Measurements from ENCODE around the gene ADAMTS4. TPM values are rescaled to one million over a fixed set of nuclear protein-coding genes. Genes with fewer than 3 reads are reported as not detected.

The ADAMTS4 gene
- total and polyA plus RNA-seq, 9 of the 15 experiments (the other 6 are each of a cell fraction or from before 2014, with no cell fraction given): 0.07 to 3.7 (median 0.41) TPM

DNA sequence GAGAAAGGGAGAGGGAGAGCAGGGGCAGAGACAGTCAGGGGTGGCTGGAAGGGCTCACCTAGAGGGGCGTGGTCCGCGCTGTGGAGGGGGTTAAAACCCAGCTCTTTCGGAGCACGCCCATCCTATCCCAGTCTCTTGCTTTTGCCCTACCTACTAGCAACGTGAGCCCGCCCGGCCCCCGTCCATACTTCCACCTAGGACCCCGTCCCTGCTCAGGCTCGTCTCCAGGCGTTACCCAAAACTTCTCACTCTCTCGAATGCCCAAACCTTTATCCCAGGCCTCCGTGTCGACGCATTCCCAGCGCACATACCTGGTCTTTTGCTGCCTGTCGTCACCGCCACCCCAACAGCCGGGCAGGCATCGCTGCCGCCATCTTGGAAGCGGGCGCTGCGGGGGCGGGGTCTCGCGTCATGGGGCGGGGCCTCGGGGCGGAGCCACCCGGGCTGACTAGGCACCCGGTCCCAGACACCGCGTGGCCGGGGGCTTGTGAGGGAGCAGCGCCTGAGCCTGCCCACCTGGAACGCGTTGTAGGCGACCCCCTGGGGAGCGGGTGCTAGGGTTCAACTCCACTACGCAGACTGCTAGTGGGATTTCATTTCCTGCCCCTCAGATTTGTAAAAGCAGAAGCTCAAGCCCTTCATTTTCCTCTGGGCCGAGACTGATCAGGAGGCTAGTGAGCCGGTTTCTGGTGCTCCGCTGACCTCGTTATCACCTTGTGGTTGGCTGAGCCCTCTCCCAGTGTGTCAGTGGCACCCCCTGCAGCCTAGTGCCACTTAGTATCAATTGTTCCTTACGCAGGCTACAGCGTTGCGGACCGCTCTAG, 21.5 kb downstream of the ADAMTS4 start, which contains the start of gene B4GALT3 (continued):
- TF ChIP-seq, protein P1, sequence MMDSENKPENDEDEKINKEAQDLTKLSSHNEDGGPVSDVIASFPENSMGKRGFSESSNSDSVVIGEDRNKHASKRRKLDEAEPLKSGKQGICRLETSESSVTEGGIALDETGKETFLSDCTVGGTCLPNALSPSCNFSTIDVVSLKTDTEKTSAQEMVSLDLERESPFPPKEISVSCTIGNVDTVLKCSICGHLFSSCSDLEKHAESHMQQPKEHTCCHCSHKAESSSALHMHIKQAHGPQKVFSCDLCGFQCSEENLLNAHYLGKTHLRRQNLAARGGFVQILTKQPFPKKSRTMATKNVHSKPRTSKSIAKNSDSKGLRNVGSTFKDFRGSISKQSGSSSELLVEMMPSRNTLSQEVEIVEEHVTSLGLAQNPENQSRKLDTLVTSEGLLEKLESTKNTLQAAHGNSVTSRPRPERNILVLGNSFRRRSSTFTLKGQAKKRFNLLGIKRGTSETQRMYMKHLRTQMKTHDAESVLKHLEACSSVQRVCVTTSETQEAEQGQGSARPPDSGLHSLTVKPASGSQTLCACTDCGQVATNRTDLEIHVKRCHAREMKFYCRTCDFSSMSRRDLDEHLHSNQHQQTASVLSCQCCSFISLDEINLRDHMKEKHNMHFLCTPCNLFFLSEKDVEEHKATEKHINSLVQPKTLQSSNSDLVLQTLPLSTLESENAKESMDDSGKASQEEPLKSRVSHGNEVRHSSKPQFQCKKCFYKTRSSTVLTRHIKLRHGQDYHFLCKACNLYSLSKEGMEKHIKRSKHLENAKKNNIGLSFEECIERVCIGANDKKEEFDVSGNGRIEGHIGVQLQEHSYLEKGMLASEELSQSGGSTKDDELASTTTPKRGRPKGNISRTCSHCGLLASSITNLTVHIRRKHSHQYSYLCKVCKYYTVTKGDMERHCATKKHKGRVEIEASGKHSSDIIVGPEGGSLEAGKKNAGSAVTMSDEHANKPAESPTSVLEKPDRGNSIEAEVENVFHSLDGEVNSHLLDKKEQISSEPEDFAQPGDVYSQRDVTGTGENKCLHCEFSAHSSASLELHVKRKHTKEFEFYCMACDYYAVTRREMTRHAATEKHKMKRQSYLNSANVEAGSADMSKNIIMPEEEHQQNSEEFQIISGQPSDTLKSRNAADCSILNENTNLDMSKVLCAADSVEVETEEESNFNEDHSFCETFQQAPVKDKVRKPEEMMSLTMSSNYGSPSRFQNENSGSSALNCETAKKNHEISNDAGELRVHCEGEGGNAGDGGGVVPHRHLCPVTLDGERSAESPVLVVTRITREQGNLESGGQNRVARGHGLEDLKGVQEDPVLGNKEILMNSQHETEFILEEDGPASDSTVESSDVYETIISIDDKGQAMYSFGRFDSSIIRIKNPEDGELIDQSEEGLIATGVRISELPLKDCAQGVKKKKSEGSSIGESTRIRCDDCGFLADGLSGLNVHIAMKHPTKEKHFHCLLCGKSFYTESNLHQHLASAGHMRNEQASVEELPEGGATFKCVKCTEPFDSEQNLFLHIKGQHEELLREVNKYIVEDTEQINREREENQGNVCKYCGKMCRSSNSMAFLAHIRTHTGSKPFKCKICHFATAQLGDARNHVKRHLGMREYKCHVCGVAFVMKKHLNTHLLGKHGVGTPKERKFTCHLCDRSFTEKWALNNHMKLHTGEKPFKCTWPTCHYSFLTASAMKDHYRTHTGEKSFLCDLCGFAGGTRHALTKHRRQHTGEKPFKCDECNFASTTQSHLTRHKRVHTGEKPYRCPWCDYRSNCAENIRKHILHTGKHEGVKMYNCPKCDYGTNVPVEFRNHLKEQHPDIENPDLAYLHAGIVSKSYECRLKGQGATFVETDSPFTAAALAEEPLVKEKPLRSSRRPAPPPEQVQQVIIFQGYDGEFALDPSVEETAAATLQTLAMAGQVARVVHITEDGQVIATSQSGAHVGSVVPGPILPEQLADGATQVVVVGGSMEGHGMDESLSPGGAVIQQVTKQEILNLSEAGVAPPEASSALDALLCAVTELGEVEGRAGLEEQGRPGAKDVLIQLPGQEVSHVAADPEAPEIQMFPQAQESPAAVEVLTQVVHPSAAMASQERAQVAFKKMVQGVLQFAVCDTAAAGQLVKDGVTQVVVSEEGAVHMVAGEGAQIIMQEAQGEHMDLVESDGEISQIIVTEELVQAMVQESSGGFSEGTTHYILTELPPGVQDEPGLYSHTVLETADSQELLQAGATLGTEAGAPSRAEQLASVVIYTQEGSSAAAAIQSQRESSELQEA (IDR thresholded peaks at IDR 0.05; ENCODE audit: low read depth): peak; percentile 94
- TF ChIP-seq RBM22 (IDR thresholded peaks at IDR 0.05; ENCODE audit: low read depth, low read length, poor library complexity, severe bottlenecking): no peak
- TF ChIP-seq, protein P2, sequence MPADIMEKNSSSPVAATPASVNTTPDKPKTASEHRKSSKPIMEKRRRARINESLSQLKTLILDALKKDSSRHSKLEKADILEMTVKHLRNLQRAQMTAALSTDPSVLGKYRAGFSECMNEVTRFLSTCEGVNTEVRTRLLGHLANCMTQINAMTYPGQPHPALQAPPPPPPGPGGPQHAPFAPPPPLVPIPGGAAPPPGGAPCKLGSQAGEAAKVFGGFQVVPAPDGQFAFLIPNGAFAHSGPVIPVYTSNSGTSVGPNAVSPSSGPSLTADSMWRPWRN (IDR thresholded peaks at IDR 0.05; ENCODE audit: low read depth): no peak
- TF ChIP-seq HDAC6 (IDR thresholded peaks at IDR 0.05; ENCODE audit: low read depth, low read length): no peak
- TF ChIP-seq ZNF445 (CRISPR knock-in tag; IDR thresholded peaks at IDR 0.05; ENCODE audit: low read depth): no peak
- TF ChIP-seq, protein P3, sequence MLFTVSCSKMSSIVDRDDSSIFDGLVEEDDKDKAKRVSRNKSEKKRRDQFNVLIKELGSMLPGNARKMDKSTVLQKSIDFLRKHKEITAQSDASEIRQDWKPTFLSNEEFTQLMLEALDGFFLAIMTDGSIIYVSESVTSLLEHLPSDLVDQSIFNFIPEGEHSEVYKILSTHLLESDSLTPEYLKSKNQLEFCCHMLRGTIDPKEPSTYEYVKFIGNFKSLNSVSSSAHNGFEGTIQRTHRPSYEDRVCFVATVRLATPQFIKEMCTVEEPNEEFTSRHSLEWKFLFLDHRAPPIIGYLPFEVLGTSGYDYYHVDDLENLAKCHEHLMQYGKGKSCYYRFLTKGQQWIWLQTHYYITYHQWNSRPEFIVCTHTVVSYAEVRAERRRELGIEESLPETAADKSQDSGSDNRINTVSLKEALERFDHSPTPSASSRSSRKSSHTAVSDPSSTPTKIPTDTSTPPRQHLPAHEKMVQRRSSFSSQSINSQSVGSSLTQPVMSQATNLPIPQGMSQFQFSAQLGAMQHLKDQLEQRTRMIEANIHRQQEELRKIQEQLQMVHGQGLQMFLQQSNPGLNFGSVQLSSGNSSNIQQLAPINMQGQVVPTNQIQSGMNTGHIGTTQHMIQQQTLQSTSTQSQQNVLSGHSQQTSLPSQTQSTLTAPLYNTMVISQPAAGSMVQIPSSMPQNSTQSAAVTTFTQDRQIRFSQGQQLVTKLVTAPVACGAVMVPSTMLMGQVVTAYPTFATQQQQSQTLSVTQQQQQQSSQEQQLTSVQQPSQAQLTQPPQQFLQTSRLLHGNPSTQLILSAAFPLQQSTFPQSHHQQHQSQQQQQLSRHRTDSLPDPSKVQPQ (CRISPR knock-in tag; IDR thresholded peaks at IDR 0.05; ENCODE audit: borderline replicate concordance): no peak
- no peak for TF ChIP-seq ZNF57 (CRISPR knock-in tag; IDR thresholded peaks at IDR 0.05)
- peak; percentile 85 for TF ChIP-seq HNRNPLL (IDR thresholded peaks at IDR 0.05; ENCODE audit: low read depth, low read length, poor library complexity, severe bottlenecking)
- no peak for TF ChIP-seq KLF13 (tag; IDR thresholded peaks at IDR 0.05; ENCODE audit: borderline replicate concordance, low read depth)
- no peak for TF ChIP-seq ZNF239 (CRISPR knock-in tag; IDR thresholded peaks at IDR 0.05)
- TF ChIP-seq TAF1 (IDR thresholded peaks at IDR 0.05; ENCODE audit: control insufficient read depth, extremely low read depth, insufficient read depth, low read length, severe bottlenecking): peak; percentile 79
- TF ChIP-seq MTA3 (IDR thresholded peaks at IDR 0.05; ENCODE audit: borderline replicate concordance): peak; percentile 90
- no peak for TF ChIP-seq SMAD3 (CRISPR knock-in tag; conservative IDR thresholded peaks at IDR 0.05)
- no peak for TF ChIP-seq MIER1 (IDR thresholded peaks at IDR 0.05; ENCODE audit: low read depth)
- no peak for TF ChIP-seq ZNF695 (CRISPR knock-in tag; IDR thresholded peaks at IDR 0.05)
- no peak for TF ChIP-seq TFAM (CRISPR knock-in tag; conservative IDR thresholded peaks at IDR 0.05)
